ENCODE measurements around the gene CCDC150. TPM values are rescaled to one million over a fixed set of nuclear protein-coding genes. Genes with fewer than 3 reads are reported as not detected.

CCDC150 gene
- total and polyA plus RNA-seq, 2 donors (not counting 1 experiment from before 2014, with no cell fraction given): 0.70 to 4.9 TPM

GRCh38 chr2:196696423-196697079 lies 57.0 kb downstream of the CCDC150 start:
- Histone ChIP-seq H3K9ac (ENCODE audit: low read length) (no peak overlapping the region), H3K27ac (ENCODE audit: low read length in 2 of 2) (no peak overlapping the region), H2AFZ (ENCODE audit: insufficient read depth, low read depth, low read length, poor library complexity, severe bottlenecking) (no peak overlapping the region), H3K4me1 (ENCODE audit: control insufficient read depth in 2 of 2, insufficient read depth in 2 of 2, low read length in 2 of 2) (no peaks in the 10 kb centered on the region), H3K79me2 (ENCODE audit: control insufficient read depth, insufficient read depth, low read length) (no peaks in the 10 kb centered on the region), H3K4me2 (replicated peaks; ENCODE audit: low read depth, low read length, poor library complexity, severe bottlenecking) (no peak overlapping the region), H4K20me1 (ENCODE audit: control insufficient read depth, insufficient read depth, low read length, poor library complexity, severe bottlenecking) (no peaks in the 10 kb centered on the region), H3K4me3 (ENCODE audit: control extremely low read depth in 1 of 5, extremely low read depth in 1 of 5, insufficient read depth in 1 of 5, low read depth in 2 of 5, low read length in 4 of 5) (no peak overlapping the region), H3K27me3 (replicated peaks in 1 of 4; ENCODE audit: control extremely low read depth in 1 of 4, control insufficient read depth in 3 of 4, insufficient read depth in 4 of 4, low read length in 3 of 4) (no peaks in the 10 kb centered on the region), H3K9me3 (ENCODE audit: control extremely low read depth in 1 of 3, control insufficient read depth in 2 of 3, insufficient read depth in 1 of 3, low read length in 2 of 3) (no peaks in the 10 kb centered on the region), H3K36me3 (replicated peaks in 1 of 2; ENCODE audit: control extremely low read depth in 1 of 2, control insufficient read depth in 1 of 2, extremely low read depth in 1 of 2, insufficient read depth in 2 of 2, low read length in 1 of 2) (no peaks in the 10 kb centered on the region)
- Mint-ChIP-seq H3K4me3 (no peak overlapping the region), H3K4me1 (no peaks in the 10 kb centered on the region), H3K9me3 (ENCODE audit: insufficient read depth) (no peaks in the 10 kb centered on the region), H3K27me3 (no peaks in the 10 kb centered on the region), H3K27ac (no peak overlapping the region)
- ATAC-seq (ENCODE audit: low read depth) (no peak), DNase-seq (no peak)
- TF ChIP-seq EZH2 (IDR thresholded peaks at IDR 0.05; ENCODE audit: borderline replicate concordance, insufficient read depth, low read depth, low read length, poor library complexity, severe bottlenecking): no peak
- no peak for TF ChIP-seq CTCF (IDR thresholded peaks at IDR 0.05)
- no CpG with 5 or more reads among the region's 3 CpGs for WGBS (ENCODE audit: insufficient coverage)
- ChIA-PET CTCF (no interaction called here), POLR2A (no interaction called here)
- intact Hi-C loops (cut with micrococcal nuclease): no loop called here

- Histone ChIP-seq H3K79me2 (ENCODE audit: control insufficient read depth, insufficient read depth, low read length) (no peaks in the 10 kb centered on the region), H3K4me2 (replicated peaks; ENCODE audit: low read depth, low read length, poor library complexity, severe bottlenecking) (no peak overlapping the region), H2AFZ (ENCODE audit: insufficient read depth, low read depth, low read length, poor library complexity, severe bottlenecking) (peak overlapping the region; percentile 22), H3K27ac (ENCODE audit: low read length in 2 of 2) (no peak overlapping the region), H3K27me3 (replicated peaks in 1 of 4; ENCODE audit: control extremely low read depth in 1 of 4, control insufficient read depth in 3 of 4, insufficient read depth in 4 of 4, low read length in 3 of 4) (no peaks in the 10 kb centered on the region), H3K36me3 (replicated peaks in 1 of 2; ENCODE audit: control extremely low read depth in 1 of 2, control insufficient read depth in 1 of 2, extremely low read depth in 1 of 2, insufficient read depth in 2 of 2, low read length in 1 of 2) (no peaks in the 10 kb centered on the region), H3K9ac (ENCODE audit: low read length) (no peak overlapping the region), H3K9me3 (ENCODE audit: control extremely low read depth in 1 of 3, control insufficient read depth in 2 of 3, insufficient read depth in 1 of 3, low read length in 2 of 3) (no peaks in the 10 kb centered on the region), H3K4me3 (ENCODE audit: control extremely low read depth in 1 of 5, extremely low read depth in 1 of 5, insufficient read depth in 1 of 5, low read depth in 2 of 5, low read length in 4 of 5) (no peak overlapping the region), H3K4me1 (ENCODE audit: control insufficient read depth in 2 of 2, insufficient read depth in 2 of 2, low read length in 2 of 2) (no peaks in the 10 kb centered on the region), H4K20me1 (ENCODE audit: control insufficient read depth, insufficient read depth, low read length, poor library complexity, severe bottlenecking) (no peaks in the 10 kb centered on the region)
- CTCF ChIA-PET: no interaction called here
- H3K4me1 Mint-ChIP-seq: no peaks in the 10 kb centered on the region
- POLR2A ChIA-PET: no interaction called here
- TF ChIP-seq CTCF (IDR thresholded peaks at IDR 0.05): no peak
- TF ChIP-seq EZH2 (IDR thresholded peaks at IDR 0.05; ENCODE audit: borderline replicate concordance, insufficient read depth, low read depth, low read length, poor library complexity, severe bottlenecking): no peak
- intact Hi-C loops (cut with micrococcal nuclease): no loop called here
- ATAC-seq (ENCODE audit: low read depth) (no peak), DNase-seq (no peak)
- H3K27ac Mint-ChIP-seq: no peak overlapping the region
- no peak overlapping the region for H3K4me3 Mint-ChIP-seq
- H3K27me3 Mint-ChIP-seq: no peaks in the 10 kb centered on the region
- no peaks in the 10 kb centered on the region for H3K9me3 Mint-ChIP-seq (ENCODE audit: insufficient read depth)
These were observed 58.3 kb downstream of the CCDC150 start for GRCh38 chr2:196697825-196698224.

Data from B cell (primary cell).